Measurements from ENCODE around the gene C5AR2. TPM values are rescaled to one million over a fixed set of nuclear protein-coding genes. Genes with fewer than 3 reads are reported as not detected.
"Not testable (repeated sequence)": the region's sequence is repeated elsewhere in the genome, so short reads cannot be mapped to it uniquely, and the experiment has no call there.

The C5AR2 gene
- total RNA-seq, 1 experiment from 2014 or later: not detected

GRCh38 chr19:47343194-47343802 is 11.3 kb downstream of the C5AR2 start:
- BruUV-seq (replicated peaks): no TSS peak
- H3K27me3 ChIP-seq (replicated peaks; ENCODE audit: insufficient read depth, low read depth, low read length, poor library complexity): no peaks in the 10 kb centered on the region
- no peak overlapping the region for H3K4me3 ChIP-seq (ENCODE audit: low read depth, low read length, poor library complexity, severe bottlenecking)
- CTCF ChIA-PET: no interaction called here
- H3K36me3 ChIP-seq (ENCODE audit: insufficient read depth, low read length, poor library complexity, severe bottlenecking): no peaks in the 10 kb centered on the region
- intact Hi-C loops (cut with micrococcal nuclease; ENCODE audit: unreplicated experiment): no loop called here
- POLR2A ChIA-PET (ENCODE audit: low non-redundant PET): no interaction called here
- H3K27ac ChIP-seq (ENCODE audit: low read depth, low read length, poor library complexity, severe bottlenecking): no peak overlapping the region
- no peaks in the 10 kb centered on the region for H3K4me1 ChIP-seq (ENCODE audit: insufficient read depth, low read length, poor library complexity, severe bottlenecking)
- H3K9me3 ChIP-seq (ENCODE audit: low read depth, low read length, poor library complexity, severe bottlenecking): no peaks in the 10 kb centered on the region
- DNase-seq (ENCODE audit: low spot score): no peak
- no peak for TF ChIP-seq EZH2 (IDR thresholded peaks at IDR 0.05; ENCODE audit: borderline replicate concordance, low read depth, low read length, poor library complexity, severe bottlenecking)
- TF ChIP-seq, protein P1, sequence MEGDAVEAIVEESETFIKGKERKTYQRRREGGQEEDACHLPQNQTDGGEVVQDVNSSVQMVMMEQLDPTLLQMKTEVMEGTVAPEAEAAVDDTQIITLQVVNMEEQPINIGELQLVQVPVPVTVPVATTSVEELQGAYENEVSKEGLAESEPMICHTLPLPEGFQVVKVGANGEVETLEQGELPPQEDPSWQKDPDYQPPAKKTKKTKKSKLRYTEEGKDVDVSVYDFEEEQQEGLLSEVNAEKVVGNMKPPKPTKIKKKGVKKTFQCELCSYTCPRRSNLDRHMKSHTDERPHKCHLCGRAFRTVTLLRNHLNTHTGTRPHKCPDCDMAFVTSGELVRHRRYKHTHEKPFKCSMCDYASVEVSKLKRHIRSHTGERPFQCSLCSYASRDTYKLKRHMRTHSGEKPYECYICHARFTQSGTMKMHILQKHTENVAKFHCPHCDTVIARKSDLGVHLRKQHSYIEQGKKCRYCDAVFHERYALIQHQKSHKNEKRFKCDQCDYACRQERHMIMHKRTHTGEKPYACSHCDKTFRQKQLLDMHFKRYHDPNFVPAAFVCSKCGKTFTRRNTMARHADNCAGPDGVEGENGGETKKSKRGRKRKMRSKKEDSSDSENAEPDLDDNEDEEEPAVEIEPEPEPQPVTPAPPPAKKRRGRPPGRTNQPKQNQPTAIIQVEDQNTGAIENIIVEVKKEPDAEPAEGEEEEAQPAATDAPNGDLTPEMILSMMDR (conservative IDR thresholded peaks at IDR 0.05; ENCODE audit: low read depth, low read length): no peak

GRCh38 chr19:47344425-47344824 is 12.4 kb downstream of the C5AR2 start:
- Histone ChIP-seq H3K27ac (ENCODE audit: low read depth, low read length, poor library complexity, severe bottlenecking) (no peak overlapping the region), H3K27me3 (replicated peaks; ENCODE audit: insufficient read depth, low read depth, low read length, poor library complexity) (no peaks in the 10 kb centered on the region), H3K4me3 (ENCODE audit: low read depth, low read length, poor library complexity, severe bottlenecking) (no peak overlapping the region), H3K4me1 (ENCODE audit: insufficient read depth, low read length, poor library complexity, severe bottlenecking) (peaks cover 4% of the 10 kb centered on the region), H3K9me3 (ENCODE audit: low read depth, low read length, poor library complexity, severe bottlenecking) (no peaks in the 10 kb centered on the region), H3K36me3 (ENCODE audit: insufficient read depth, low read length, poor library complexity, severe bottlenecking) (no peaks in the 10 kb centered on the region)
- DNase-seq (ENCODE audit: low spot score): no peak
- ChIA-PET CTCF (no interaction called here), POLR2A (ENCODE audit: low non-redundant PET) (no interaction called here)
- no TSS peak for BruUV-seq (replicated peaks)
- intact Hi-C loops (cut with micrococcal nuclease; ENCODE audit: unreplicated experiment): no loop called here
- TF ChIP-seq, protein P1 (conservative IDR thresholded peaks at IDR 0.05; ENCODE audit: low read depth, low read length): no peak
- TF ChIP-seq EZH2 (IDR thresholded peaks at IDR 0.05; ENCODE audit: borderline replicate concordance, low read depth, low read length, poor library complexity, severe bottlenecking): no peak

DNA sequence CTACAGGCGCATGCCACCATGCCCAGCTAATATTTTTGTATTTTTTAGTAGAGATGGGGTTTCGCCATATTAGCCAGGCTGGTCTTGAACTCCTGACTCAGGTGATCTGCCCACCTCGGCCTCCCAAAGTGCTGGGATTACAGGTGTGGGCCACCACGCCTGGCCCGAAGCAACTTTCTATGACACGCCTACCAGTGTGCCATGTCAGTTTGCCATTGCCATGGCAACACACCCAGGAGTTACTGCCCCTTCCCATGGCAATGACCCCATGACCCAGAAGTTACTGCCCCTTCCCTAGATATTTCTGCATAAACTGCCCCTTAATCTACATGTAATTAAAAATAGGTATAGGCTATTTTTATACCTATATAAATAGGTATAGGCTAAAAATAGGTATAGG is 14.0 kb downstream of the C5AR2 start:
- DNase-seq (ENCODE audit: low spot score); intact Hi-C loops (cut with micrococcal nuclease; ENCODE audit: unreplicated experiment); H3K27me3 ChIP-seq (replicated peaks; ENCODE audit: insufficient read depth, low read depth, low read length, poor library complexity); BruUV-seq (replicated peaks); H3K4me3 ChIP-seq (ENCODE audit: low read depth, low read length, poor library complexity, severe bottlenecking); H3K27ac ChIP-seq (ENCODE audit: low read depth, low read length, poor library complexity, severe bottlenecking); H3K9me3 ChIP-seq (ENCODE audit: low read depth, low read length, poor library complexity, severe bottlenecking); POLR2A ChIA-PET (ENCODE audit: low non-redundant PET); H3K4me1 ChIP-seq (ENCODE audit: insufficient read depth, low read length, poor library complexity, severe bottlenecking); CTCF ChIA-PET; H3K36me3 ChIP-seq (ENCODE audit: insufficient read depth, low read length, poor library complexity, severe bottlenecking): not testable (repeated sequence)

Measured in A673 (cell line).